OCI-LY7 (cell line): ENCODE data around the gene WASF2. TPM values are rescaled to one million over a fixed set of nuclear protein-coding genes. Genes with fewer than 3 reads are reported as not detected.
"Not testable (repeated sequence)": the region's sequence is repeated elsewhere in the genome, so short reads cannot be mapped to it uniquely, and the experiment has no call there.

Experiments used
- BruUV-seq: library from RNA; stranded (reverse); fragments of 400-500 nt; replicated peaks from 2 replicates; lab custom pipeline; 2021; lab: Mats Ljungman, UMichigan
- CTCF ChIA-PET: fragments of 300-600 bp; sonication (Branson Sonifier 250); formaldehyde crosslinking; loops from one replicate; lab custom pipeline; 2022; ENCODE audit warnings: antibody characterized with exemption; ENCODE audit not compliant: unreplicated experiment; lab: Charles Lee
- POLR2A ChIA-PET: fragments of 300-600 bp; sonication (Branson Sonifier 250); formaldehyde crosslinking; loops from one replicate; lab custom pipeline; 2022; ENCODE audit warnings: antibody characterized with exemption; lab: Charles Lee
- DNase-seq: peaks from one replicate; pipeline ENCODE4 v3.0.0-alpha.2; 2015; ENCODE audit warnings: low spot score
- H2AFZ ChIP-seq: fragments of 200-600 bp; sonication (generic), shearing (Covaris generic); 2 replicates; pipeline ENCODE4 v1.6.1; 2014; ENCODE audit warnings: mild to moderate bottlenecking, antibody characterized with exemption, low read length, moderate library complexity
- H3K27ac ChIP-seq: fragments of 200-600 bp; sonication (generic); 2 replicates; pipeline ENCODE4 v1.5.1; 2014; ENCODE audit warnings: mixed run types, low read depth, mild to moderate bottlenecking, moderate library complexity, low read length, inconsistent platforms; ENCODE audit not compliant: poor library complexity, severe bottlenecking
- H3K36me3 ChIP-seq: fragments of 200-600 bp; sonication (generic); 2 replicates; pipeline ENCODE4 v1.6.1; 2014; ENCODE audit warnings: mild to moderate bottlenecking, antibody characterized with exemption, low read length, moderate library complexity, mixed read lengths; ENCODE audit not compliant: insufficient read depth
- H3K4me1 ChIP-seq: fragments of 200-600 bp; sonication (generic); 2 replicates; pipeline ENCODE4 v1.5.1; 2014; ENCODE audit warnings: mild to moderate bottlenecking, low read length; ENCODE audit not compliant: insufficient read depth, poor library complexity, severe bottlenecking
- H3K4me2 ChIP-seq: fragments of 200-600 bp; sonication (generic); 2 replicates; pipeline ENCODE4 v1.6.1; 2014; ENCODE audit warnings: mild to moderate bottlenecking, low read length
- H3K4me3 ChIP-seq: fragments of 200-600 bp; sonication (generic); 2 replicates; pipeline ENCODE4 v1.5.1; 2014; ENCODE audit warnings: mild to moderate bottlenecking, low read depth, low read length; ENCODE audit not compliant: poor library complexity, severe bottlenecking
- H3K79me2 ChIP-seq: fragments of 200-600 bp; sonication (generic); 2 replicates; pipeline ENCODE4 v1.6.1; 2016; ENCODE audit warnings: low read depth, mild to moderate bottlenecking, low read length, moderate library complexity, mixed read lengths; ENCODE audit not compliant: insufficient read depth
- H3K9me2 ChIP-seq: fragments of 200-600 bp; sonication (generic); 2 replicates; pipeline ENCODE4 v1.6.1; 2016; ENCODE audit warnings: mild to moderate bottlenecking, low read length, mixed read lengths; ENCODE audit not compliant: insufficient read depth
- H3K9me3 ChIP-seq: fragments of 200-600 bp; sonication (generic); 2 replicates; pipeline ENCODE4 v1.6.1; 2014; ENCODE audit warnings: mild to moderate bottlenecking, mixed run types, low read length, mixed read lengths
- H4K20me1 ChIP-seq: fragments of 200-600 bp; sonication (generic); 2 replicates; pipeline ENCODE4 v1.6.1; 2014; ENCODE audit warnings: mild to moderate bottlenecking, antibody characterized with exemption, low read length, moderate library complexity, mixed read lengths; ENCODE audit not compliant: insufficient read depth
- EZH2phosphoT487 ChIP-seq: fragments of 200-600 bp; sonication (generic); IDR thresholded peaks from 2 replicates; pipeline ENCODE4 v1.6.1; 2018; ENCODE audit warnings: low read depth, borderline replicate concordance, mild to moderate bottlenecking, mixed run types, antibody characterized with exemption, low read length, moderate library complexity, mixed read lengths
- intact Hi-C: fragments of 100-400 bp; cut with micrococcal nuclease; formaldehyde crosslinking; loops from one replicate; pipeline ENCODE4 v1.10.0; 2022; ENCODE audit not compliant: unreplicated experiment
- total RNA-seq, 2 experiments: library from RNA; depleted of rRNA in 1 of 2; stranded (reverse); fragments of >200 nt in 1 of 2; shearing (Covaris generic) in 1 of 2; gene quantifications; 2 replicates each; pipeline ENCODE4 v1.2.3, GENCODE V29; 2014 to 2022
- TF ChIP-seq, protein P1 (sequence below): fragments of 200-600 bp; sonication (generic); conservative IDR thresholded peaks from 2 replicates; pipeline ENCODE4 v1.5.1; 2014; ENCODE audit warnings: mild to moderate bottlenecking, antibody characterized with exemption, low read length, moderate library complexity, mixed read lengths

The WASF2 gene
- total RNA-seq, 2 experiments from 2014 or later: 26.9 to 106 TPM

DNA sequence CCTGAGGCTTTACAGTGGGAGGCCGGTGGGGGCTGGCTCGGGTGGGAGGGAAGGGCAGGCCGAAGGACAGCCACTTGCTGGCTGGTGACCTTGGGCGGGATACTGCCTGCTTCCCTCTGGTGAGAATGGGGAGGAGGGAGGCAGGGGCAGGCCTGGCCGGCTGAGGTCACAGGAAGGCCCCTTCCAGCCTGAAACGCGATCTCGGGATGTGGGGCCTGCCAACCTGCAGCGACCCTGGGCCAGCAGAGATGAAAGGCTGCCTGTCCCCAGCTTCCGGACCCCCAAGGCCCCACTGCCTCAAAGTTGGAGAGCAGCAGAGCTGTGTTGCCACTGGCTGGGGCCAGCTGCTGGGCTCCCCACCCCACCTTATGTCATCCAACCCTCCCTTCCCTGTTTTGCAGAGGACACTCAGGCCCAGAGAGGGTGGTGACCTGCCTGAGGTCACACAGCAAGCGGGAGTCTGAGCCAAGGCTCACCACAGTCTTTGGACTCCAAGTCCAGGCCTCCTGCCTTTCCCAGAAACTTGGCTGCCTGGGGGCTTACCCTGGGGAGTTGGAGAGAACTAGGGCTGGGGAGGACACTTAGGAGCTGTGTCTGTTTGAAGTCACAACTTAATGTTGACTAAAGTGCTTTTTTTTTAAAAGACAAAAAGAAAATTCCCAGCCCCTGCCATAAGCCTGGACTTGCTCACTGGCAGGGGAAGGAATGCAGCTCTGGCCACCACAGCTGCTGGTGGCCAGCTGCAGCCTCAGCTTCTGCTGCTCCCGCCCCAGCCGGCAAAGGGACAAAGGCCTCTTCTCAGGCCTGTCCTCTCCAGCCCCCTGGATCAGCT is 14.8 kb upstream of the WASF2 start:
- no peak for DNase-seq
- Histone ChIP-seq H3K36me3 (no peaks in the 10 kb centered on the region), H3K27ac (no peak overlapping the region), H3K9me3 (no peaks in the 10 kb centered on the region), H3K79me2 (no peaks in the 10 kb centered on the region), H4K20me1 (no peaks in the 10 kb centered on the region), H3K4me1 (peaks cover 10% of the 10 kb centered on the region), H3K4me2 (no peak overlapping the region), H2AFZ (peak overlapping the region; percentile 30; the same call in 1 of the 2 replicates), H3K9me2 (no peaks in the 10 kb centered on the region), H3K4me3 (no peak overlapping the region)
- ChIA-PET POLR2A (no interaction called here), CTCF (no interaction called here)
- TF ChIP-seq, protein P1, sequence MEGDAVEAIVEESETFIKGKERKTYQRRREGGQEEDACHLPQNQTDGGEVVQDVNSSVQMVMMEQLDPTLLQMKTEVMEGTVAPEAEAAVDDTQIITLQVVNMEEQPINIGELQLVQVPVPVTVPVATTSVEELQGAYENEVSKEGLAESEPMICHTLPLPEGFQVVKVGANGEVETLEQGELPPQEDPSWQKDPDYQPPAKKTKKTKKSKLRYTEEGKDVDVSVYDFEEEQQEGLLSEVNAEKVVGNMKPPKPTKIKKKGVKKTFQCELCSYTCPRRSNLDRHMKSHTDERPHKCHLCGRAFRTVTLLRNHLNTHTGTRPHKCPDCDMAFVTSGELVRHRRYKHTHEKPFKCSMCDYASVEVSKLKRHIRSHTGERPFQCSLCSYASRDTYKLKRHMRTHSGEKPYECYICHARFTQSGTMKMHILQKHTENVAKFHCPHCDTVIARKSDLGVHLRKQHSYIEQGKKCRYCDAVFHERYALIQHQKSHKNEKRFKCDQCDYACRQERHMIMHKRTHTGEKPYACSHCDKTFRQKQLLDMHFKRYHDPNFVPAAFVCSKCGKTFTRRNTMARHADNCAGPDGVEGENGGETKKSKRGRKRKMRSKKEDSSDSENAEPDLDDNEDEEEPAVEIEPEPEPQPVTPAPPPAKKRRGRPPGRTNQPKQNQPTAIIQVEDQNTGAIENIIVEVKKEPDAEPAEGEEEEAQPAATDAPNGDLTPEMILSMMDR: no peak
- no peak for TF ChIP-seq EZH2phosphoT487
- intact Hi-C loops: no loop called here
- BruUV-seq: no TSS peak

DNA sequence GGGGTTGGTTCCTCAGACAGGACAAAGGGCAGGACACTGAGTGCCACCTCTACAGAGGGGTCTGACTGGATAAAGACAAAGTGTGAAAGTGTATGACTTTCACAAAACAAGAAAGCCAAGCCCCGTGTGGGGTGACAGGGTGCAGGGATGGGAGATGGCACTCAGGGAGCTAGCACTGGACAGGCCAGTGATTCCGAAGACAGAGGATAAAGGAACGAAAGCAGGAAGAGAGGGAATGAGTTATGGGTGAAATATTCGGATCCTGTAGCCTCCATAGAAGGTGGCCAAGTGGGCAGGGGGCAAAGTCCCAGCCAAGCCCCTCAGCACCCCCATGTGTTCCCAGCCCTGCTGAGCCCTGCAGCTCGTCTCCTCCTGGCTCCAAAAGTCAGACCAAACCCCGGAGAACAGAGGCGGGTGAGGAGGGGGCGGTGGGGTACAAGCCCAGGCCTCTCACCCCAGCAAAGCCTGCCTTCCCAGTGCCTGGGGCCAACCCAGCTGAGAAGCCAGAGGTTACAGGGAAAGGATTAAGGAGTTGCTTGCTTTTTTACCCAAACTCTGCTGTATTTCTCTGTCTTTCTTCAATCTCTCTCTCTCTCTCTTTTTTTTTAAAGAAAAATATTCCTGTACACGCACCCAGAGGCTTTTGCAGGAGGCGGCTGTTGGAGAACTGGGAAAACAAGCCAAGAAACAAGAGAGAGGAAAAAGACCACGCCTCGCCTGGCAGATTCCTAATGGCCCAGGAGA is 14.0 kb upstream of the WASF2 start:
- no peaks in the 10 kb centered on the region for H3K9me3 ChIP-seq
- no TSS peak for BruUV-seq
- POLR2A ChIA-PET: no interaction called here
- H2AFZ ChIP-seq: no peak overlapping the region
- no peaks in the 10 kb centered on the region for H3K79me2 ChIP-seq
- H3K27ac ChIP-seq: no peak overlapping the region
- no peaks in the 10 kb centered on the region for H3K36me3 ChIP-seq
- peaks cover 13% of the 10 kb centered on the region for H3K4me1 ChIP-seq
- no peak overlapping the region for H3K4me3 ChIP-seq
- no peaks in the 10 kb centered on the region for H4K20me1 ChIP-seq
- H3K4me2 ChIP-seq: no peak overlapping the region
- TF ChIP-seq, protein P1: no peak
- no peak for TF ChIP-seq EZH2phosphoT487
- DNase-seq: no peak
- H3K9me2 ChIP-seq: no peaks in the 10 kb centered on the region
- intact Hi-C loops: no loop called here
- CTCF ChIA-PET: no interaction called here

DNA sequence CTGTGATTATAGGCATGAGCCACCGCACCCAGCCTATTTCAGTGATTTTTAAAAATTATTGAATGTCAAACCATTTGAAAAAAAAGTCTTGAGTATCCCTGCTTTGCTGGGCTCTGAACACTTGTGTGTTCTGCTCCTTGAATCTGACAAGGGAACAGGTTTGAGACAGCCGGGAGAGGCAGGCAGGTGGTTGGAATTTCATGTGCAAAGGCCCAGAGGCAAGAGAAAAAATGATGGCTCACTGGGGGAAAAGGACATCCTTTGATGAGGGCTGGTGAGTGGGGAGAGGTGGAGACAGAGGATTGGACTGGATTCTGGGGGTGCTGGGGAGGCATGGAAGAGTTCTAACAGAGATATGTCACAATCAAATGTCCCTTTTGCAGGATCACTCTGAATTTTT is 13.1 kb upstream of the WASF2 start:
- DNase-seq: no peak
- intact Hi-C loops: no loop called here
- Histone ChIP-seq H2AFZ (no peak overlapping the region), H3K79me2 (no peaks in the 10 kb centered on the region), H3K9me2 (no peaks in the 10 kb centered on the region), H3K4me1 (peaks cover 9% of the 10 kb centered on the region), H3K9me3 (no peaks in the 10 kb centered on the region), H3K4me3 (no peak overlapping the region), H3K27ac (no peak overlapping the region), H3K36me3 (no peaks in the 10 kb centered on the region), H4K20me1 (no peaks in the 10 kb centered on the region), H3K4me2 (no peak overlapping the region)
- no TSS peak for BruUV-seq
- TF ChIP-seq, protein P1: no peak
- TF ChIP-seq EZH2phosphoT487: no peak
- ChIA-PET CTCF (no interaction called here), POLR2A (interaction anchor here (0.6 to 0.9 kb wide), 2 partner anchors 10 to 23 kb away, joined by 4 to 5 read pairs; no protein-coding TSS in a partner anchor)

DNA sequence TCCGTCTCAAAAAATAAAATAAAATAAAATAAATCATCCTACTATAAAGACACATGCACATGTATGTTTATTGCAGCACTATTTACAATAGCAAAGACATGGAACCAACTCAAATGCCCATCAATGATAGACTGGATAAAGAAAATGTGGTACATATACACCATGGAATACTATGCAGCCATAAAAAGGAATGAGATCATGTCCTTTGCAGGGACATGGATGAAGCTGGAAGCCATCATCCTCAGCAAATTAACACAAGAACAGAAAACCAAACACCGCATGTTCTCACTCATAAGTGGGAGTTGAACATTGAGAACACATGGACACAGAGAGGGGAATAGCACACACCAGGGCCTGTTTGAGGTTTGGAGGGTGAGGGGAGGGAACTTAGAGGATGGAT is 11.2 kb upstream of the WASF2 start:
- H3K4me1 ChIP-seq: peaks cover 12% of the 10 kb centered on the region
- H2AFZ ChIP-seq, H3K9me3 ChIP-seq, H3K9me2 ChIP-seq, H3K36me3 ChIP-seq, H3K4me2 ChIP-seq, H3K79me2 ChIP-seq, H3K27ac ChIP-seq, DNase-seq, CTCF ChIA-PET, H3K4me3 ChIP-seq, intact Hi-C loops, BruUV-seq, H4K20me1 ChIP-seq: not testable (repeated sequence)
- POLR2A ChIA-PET: interaction anchor here (0.7 kb wide), 1 partner anchor 34 kb away, joined by 3 read pairs; no protein-coding TSS in a partner anchor
